Measurements from ENCODE around the gene PTS. TPM values are rescaled to one million over a fixed set of nuclear protein-coding genes. Genes with fewer than 3 reads are reported as not detected.

PTS gene
- total RNA-seq, 1 experiment from 2014 or later: 48.6 TPM

DNA sequence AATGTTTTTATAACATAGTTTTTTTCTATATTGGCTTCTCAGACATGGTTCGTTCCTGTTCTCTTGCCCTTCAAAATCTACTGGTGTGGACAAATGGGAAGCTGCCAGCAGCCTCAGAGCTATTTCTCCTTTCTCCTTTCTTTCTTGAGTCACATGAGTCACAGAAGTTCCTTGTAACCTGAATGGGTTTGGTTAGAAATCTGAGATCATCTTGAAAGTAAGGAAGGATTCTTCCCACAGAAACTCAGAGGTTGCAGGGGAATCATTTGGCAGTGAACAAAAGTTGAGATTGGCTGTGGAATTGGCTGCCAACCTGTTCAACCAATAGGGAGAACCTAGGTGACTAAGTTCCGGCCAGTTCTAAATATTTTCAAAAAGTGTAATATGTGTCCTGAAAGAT, 22.0 kb downstream of the PTS start:
- Histone ChIP-seq H3T11ph (ENCODE audit: low read length) (no peak overlapping the region), H3K56ac (ENCODE audit: insufficient read length, low read depth, low read length) (no peak overlapping the region), H3K9me3 (ENCODE audit: control insufficient read depth, low read depth, low read length) (no peaks in the 10 kb centered on the region), H2BK12ac (ENCODE audit: insufficient read length, low read depth, low read length) (no peak overlapping the region), H3K4ac (ENCODE audit: low read depth, low read length) (no peak overlapping the region), H3K9ac (ENCODE audit: extremely low read depth, insufficient read length, low read length) (no peak overlapping the region), H2BK20ac (ENCODE audit: low read depth, low read length, poor library complexity, severe bottlenecking) (no peak overlapping the region), H2AK5ac (ENCODE audit: insufficient read length, low read length) (no peak overlapping the region), H3K18ac (ENCODE audit: insufficient read length, low read depth, low read length) (no peak overlapping the region), H3K27ac (ENCODE audit: insufficient read length, low read depth, low read length) (no peak overlapping the region), H2BK120ac (ENCODE audit: low read depth, low read length, poor library complexity, severe bottlenecking) (no peak overlapping the region), H4K8ac (replicated peaks; ENCODE audit: insufficient read length, low read depth, low read length) (no peak overlapping the region), H3K23ac (ENCODE audit: insufficient read length, low read depth, low read length) (no peak overlapping the region), H3K4me2 (ENCODE audit: insufficient read depth, insufficient read length, low read length) (no peak overlapping the region), H2AFZ (ENCODE audit: low read length) (no peak overlapping the region), H4K20me1 (ENCODE audit: control insufficient read depth, insufficient read depth, insufficient read length) (no peaks in the 10 kb centered on the region), H3K14ac (ENCODE audit: insufficient read depth, low read length) (no peak overlapping the region), H3K27me3 (ENCODE audit: insufficient read depth, low read length) (no peaks in the 10 kb centered on the region), H4K91ac (ENCODE audit: insufficient read length, low read depth, low read length) (no peak overlapping the region), H3K23me2 (ENCODE audit: insufficient read length, low read depth, low read length, poor library complexity, severe bottlenecking) (no peaks in the 10 kb centered on the region), H3K4me1 (ENCODE audit: insufficient read depth, low read length) (no peaks in the 10 kb centered on the region), H2BK5ac (ENCODE audit: insufficient read length, low read length) (no peak overlapping the region), H2BK15ac (ENCODE audit: low read depth, low read length) (no peak overlapping the region), H4K5ac (ENCODE audit: insufficient read length, low read depth, low read length) (no peak overlapping the region), H3K79me2 (ENCODE audit: insufficient read depth, low read length) (no peaks in the 10 kb centered on the region), H3K79me1 (ENCODE audit: insufficient read depth, low read depth, low read length, poor library complexity, severe bottlenecking) (no peaks in the 10 kb centered on the region)
- no CpG with 5 or more reads among the region's 2 CpGs for WGBS (ENCODE audit: extremely low coverage, insufficient read length, low lambda C conversion rate)
- Mint-ChIP-seq H3K27me3 (ENCODE audit: low read depth) (peaks cover 30% of the 10 kb centered on the region), H3K27ac (no peak overlapping the region), H3K4me1 (no peaks in the 10 kb centered on the region), H3K4me3 (no peak overlapping the region), H3K9me3 (peaks cover 0 to 14% of the 10 kb centered on the region in 2 experiments; a peak in 3 of 5 replicates), H3K36me3 (ENCODE audit: insufficient read depth in 1 of 3, low read depth in 3 of 3) (peaks cover 0 to 13% (median 11%) of the 10 kb centered on the region in 3 experiments; a peak in 4 of 7 replicates)
- no peak for DNase-seq
- TF ChIP-seq, protein P1, sequence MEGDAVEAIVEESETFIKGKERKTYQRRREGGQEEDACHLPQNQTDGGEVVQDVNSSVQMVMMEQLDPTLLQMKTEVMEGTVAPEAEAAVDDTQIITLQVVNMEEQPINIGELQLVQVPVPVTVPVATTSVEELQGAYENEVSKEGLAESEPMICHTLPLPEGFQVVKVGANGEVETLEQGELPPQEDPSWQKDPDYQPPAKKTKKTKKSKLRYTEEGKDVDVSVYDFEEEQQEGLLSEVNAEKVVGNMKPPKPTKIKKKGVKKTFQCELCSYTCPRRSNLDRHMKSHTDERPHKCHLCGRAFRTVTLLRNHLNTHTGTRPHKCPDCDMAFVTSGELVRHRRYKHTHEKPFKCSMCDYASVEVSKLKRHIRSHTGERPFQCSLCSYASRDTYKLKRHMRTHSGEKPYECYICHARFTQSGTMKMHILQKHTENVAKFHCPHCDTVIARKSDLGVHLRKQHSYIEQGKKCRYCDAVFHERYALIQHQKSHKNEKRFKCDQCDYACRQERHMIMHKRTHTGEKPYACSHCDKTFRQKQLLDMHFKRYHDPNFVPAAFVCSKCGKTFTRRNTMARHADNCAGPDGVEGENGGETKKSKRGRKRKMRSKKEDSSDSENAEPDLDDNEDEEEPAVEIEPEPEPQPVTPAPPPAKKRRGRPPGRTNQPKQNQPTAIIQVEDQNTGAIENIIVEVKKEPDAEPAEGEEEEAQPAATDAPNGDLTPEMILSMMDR (conservative IDR thresholded peaks at IDR 0.05): no peak

Measured in H9 (cell line).